Right lobe of liver (tissue), 4 donors: Measurements from ENCODE around the gene SLC5A9.

ENCODE experiments used
- POLR2A ChIP-seq: fragments of 450-650 bp; IDR thresholded peaks from one replicate; pipeline ENCODE4 v1.6.1; 2017; ENCODE audit warnings: antibody characterized with exemption, mild to moderate bottlenecking
- TF ChIP-seq, protein P1 (sequence below), 4 donors: fragments of 200-600 bp in 3 of 4; fragments of 450-650 bp in 1 of 4; IDR thresholded peaks; one replicate each; pipeline versions ENCODE4 v1.5.1 to v1.8.0; 2016 to 2022; ENCODE audit warnings: antibody characterized with exemption in 4 of 4, mild to moderate bottlenecking in 2 of 4
- donor health status: DM: no; HTN: no; CAD: no.
- donor health status: DM: no; HTN: no; CAD: no.
- donor health status: DM: no; HTN: yes; CAD: no.

- no peak for TF ChIP-seq POLR2A
- TF ChIP-seq, protein P1, sequence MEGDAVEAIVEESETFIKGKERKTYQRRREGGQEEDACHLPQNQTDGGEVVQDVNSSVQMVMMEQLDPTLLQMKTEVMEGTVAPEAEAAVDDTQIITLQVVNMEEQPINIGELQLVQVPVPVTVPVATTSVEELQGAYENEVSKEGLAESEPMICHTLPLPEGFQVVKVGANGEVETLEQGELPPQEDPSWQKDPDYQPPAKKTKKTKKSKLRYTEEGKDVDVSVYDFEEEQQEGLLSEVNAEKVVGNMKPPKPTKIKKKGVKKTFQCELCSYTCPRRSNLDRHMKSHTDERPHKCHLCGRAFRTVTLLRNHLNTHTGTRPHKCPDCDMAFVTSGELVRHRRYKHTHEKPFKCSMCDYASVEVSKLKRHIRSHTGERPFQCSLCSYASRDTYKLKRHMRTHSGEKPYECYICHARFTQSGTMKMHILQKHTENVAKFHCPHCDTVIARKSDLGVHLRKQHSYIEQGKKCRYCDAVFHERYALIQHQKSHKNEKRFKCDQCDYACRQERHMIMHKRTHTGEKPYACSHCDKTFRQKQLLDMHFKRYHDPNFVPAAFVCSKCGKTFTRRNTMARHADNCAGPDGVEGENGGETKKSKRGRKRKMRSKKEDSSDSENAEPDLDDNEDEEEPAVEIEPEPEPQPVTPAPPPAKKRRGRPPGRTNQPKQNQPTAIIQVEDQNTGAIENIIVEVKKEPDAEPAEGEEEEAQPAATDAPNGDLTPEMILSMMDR (IDR thresholded peaks at IDR 0.05) = no peak
Measured at GRCh38 chr1:48230236-48230635, 7.7 kb downstream of the SLC5A9 start.
